Stimulated activated naive CD8-positive, alpha-beta T cell treated with anti-CD3 and anti-CD28 coated beads, Interleukin-15, amount 100 ng/mL, for 72 hours (primary cell): ENCODE data around the gene TBC1D4.

Experiments
- ATAC-seq: fragments of 150-1000 bp; cut with Tn5 transposase; 2 replicates; pipeline ENCODE4 v1.10.0; 2021; ENCODE audit warnings: mild to moderate bottlenecking, moderate library complexity
- DNase-seq, 2 donors: peaks; one replicate each; pipeline ENCODE4 v3.0.0; 2021 to 2022
- H3K27ac Mint-ChIP-seq, 2 donors: one replicate each; pipeline ENCODE4 v1.8.0; 2022; ENCODE audit warnings: mild to moderate bottlenecking in 2 of 2, mixed read lengths in 2 of 2, moderate library complexity in 2 of 2
- H3K27me3 Mint-ChIP-seq: one replicate; pipeline ENCODE4 v1.8.0; 2022; ENCODE audit warnings: mixed read lengths
- H3K4me1 Mint-ChIP-seq: one replicate; pipeline ENCODE4 v1.8.0; 2022; ENCODE audit warnings: mild to moderate bottlenecking, mixed read lengths
- H3K4me3 Mint-ChIP-seq, 2 donors: one replicate each; pipeline ENCODE4 v1.8.0; 2022; ENCODE audit warnings: mild to moderate bottlenecking in 2 of 2, mixed read lengths in 2 of 2, moderate library complexity in 1 of 2
- H3K9me3 Mint-ChIP-seq, 2 donors: one replicate each; pipeline ENCODE4 v1.8.0; 2022; ENCODE audit warnings: mixed read lengths in 2 of 2

Gene TBC1D4

DNA sequence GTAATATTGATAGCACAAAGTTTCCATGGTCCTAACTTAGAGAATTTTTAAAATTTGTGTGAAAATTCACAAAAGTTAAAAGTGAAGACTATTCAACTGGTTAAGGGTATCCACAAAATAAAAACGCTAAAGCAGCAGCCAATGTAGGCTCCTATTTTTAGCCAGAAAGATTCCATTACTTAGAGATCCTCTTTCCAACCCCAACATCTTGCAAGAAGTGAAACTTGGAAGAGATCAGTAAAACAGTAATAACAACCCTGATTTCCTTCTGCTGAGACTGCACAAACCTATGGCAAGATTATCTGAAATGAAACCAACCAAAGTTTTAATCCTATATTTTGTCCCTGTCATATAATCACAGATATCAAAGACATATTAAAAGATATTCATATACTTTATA, 8.5 kb downstream of the TBC1D4 start:
- Mint-ChIP-seq H3K27me3 (peaks cover 30% of the 10 kb centered on the region), H3K4me3 (no peak overlapping the region), H3K9me3 (no peaks in the 10 kb centered on the region), H3K4me1 (no peaks in the 10 kb centered on the region), H3K27ac (no peak overlapping the region)
- ATAC-seq (no peak), DNase-seq (no peak)

DNA sequence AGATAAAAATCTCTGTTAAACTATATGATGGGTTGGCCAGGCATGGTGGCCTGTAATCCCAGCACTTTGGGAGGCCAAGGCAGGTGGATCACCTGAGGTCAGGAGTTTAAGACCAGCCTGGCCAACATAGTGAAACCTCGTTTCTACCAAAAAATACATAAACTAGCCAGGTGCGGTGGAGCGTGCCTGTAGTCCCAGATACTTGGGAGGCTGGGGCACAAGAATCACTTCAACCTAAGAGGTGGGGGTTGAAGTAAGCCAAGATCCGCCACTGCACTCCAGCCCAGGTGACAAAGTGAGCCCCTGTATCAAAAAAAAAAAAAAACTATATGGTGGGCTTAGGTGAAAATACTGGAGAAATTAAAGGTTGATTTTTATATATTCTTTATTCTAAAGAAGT, 11.3 kb downstream of the TBC1D4 start:
- H3K27ac Mint-ChIP-seq = no peak overlapping the region
- H3K27me3 Mint-ChIP-seq = peaks cover 10% of the 10 kb centered on the region
- no peak for ATAC-seq
- no peaks in the 10 kb centered on the region for H3K9me3 Mint-ChIP-seq
- H3K4me1 Mint-ChIP-seq = no peaks in the 10 kb centered on the region
- DNase-seq = no peak
- no peak overlapping the region for H3K4me3 Mint-ChIP-seq

DNA sequence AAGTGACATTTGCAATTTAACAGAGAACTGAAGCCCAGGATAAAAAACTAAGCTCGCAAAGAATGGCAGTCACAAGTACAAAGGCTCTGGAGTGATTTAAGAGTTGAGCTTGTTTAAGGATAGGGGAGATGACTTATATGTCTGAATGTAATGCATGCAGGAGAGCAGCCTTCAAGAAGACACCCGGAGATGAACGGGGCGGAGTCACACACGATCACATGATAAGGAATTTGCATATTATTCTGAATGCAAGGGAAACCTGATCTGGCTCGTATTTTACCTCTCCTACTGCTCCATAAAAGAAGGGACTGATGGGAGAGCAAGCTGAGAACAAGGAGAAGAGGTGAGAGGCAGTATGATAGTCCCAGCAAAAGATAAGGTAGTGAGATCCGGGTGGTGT, 12.9 kb downstream of the TBC1D4 start:
- DNase-seq (no peak), ATAC-seq (no peak)
- Mint-ChIP-seq H3K4me3 (no peak overlapping the region), H3K4me1 (no peaks in the 10 kb centered on the region), H3K9me3 (no peaks in the 10 kb centered on the region), H3K27ac (no peak overlapping the region), H3K27me3 (peaks cover 10% of the 10 kb centered on the region)

DNA sequence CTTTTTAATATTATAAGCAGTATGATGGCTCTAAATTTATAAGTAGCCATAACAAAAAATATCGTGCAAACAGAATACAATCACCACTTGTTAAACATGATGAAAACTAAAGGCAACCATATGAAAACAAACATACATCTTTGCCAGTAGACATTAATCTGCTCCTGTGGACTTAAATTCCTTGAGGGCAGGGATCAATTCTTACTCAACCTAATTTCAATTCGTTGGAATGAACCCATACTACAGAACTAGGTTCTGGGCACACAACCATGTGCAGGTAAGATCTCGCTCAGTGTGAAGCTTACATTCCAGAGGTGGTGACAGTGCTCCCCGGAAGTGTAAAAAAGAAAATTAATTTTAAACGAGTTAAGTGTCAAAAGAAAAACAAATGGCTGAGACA, 13.4 kb downstream of the TBC1D4 start:
- Mint-ChIP-seq H3K4me1 (no peaks in the 10 kb centered on the region), H3K27ac (no peak overlapping the region), H3K9me3 (no peaks in the 10 kb centered on the region), H3K27me3 (peaks cover 10% of the 10 kb centered on the region), H3K4me3 (no peak overlapping the region)
- DNase-seq (no peak), ATAC-seq (no peak)

DNA sequence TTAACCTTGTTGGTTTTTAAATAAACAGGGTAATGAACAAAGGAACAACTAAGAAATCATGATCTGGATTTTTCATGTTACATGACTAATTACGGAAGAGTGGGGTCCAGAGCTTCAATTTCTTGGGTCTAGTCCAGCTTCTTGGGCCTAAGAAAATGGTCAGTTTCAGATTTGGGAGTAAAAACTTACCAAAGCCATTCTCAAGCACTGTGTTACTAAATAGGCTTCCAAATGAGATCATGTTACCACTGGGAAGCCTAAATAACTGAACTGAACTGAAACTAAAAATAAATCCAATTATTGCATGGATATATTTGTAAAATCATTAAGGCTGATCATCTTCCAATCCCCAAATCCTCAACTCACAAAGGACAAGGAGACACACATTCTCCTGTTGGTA, 13.9 kb downstream of the TBC1D4 start:
- no peak for DNase-seq
- Mint-ChIP-seq H3K4me3 (no peak overlapping the region), H3K27ac (no peak overlapping the region), H3K4me1 (no peaks in the 10 kb centered on the region), H3K27me3 (peaks cover 10% of the 10 kb centered on the region), H3K9me3 (no peaks in the 10 kb centered on the region)
- no peak for ATAC-seq

DNA sequence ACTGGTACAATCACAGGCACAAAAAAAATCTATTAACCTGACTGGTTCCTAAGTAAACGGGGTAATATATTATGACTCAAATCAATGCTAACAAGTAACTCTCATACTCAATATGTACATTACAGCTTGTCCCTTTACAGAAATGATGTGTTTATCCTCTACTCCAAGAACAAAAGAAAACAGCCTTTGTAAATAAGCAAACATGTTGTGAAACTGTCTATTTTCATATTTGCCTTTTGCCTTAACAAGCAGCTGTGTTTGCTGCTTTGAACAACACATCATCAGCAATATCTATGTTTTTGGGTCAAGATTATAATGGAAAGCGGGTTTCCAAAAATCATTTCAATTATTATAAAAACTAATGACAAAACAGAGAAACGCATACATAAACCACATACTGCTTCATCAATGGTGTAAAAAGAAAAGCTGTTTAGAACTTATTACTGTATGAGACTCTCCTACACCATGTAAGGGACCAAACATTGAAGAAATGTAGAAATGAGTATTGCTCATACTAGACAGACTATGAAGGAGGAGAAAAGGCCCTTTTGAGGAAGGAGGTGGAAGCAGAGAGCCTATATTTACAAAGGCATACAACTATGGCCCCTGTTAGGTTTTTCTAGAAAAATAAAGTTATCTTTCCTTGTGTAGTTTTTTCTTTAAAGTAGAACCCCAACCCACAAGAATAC, 14.8 kb downstream of the TBC1D4 start:
- H3K4me3 Mint-ChIP-seq = no peak overlapping the region
- ATAC-seq = no peak
- H3K9me3 Mint-ChIP-seq = no peaks in the 10 kb centered on the region
- H3K4me1 Mint-ChIP-seq = no peaks in the 10 kb centered on the region
- DNase-seq = no peak
- no peak overlapping the region for H3K27ac Mint-ChIP-seq
- peaks cover 10% of the 10 kb centered on the region for H3K27me3 Mint-ChIP-seq

DNA sequence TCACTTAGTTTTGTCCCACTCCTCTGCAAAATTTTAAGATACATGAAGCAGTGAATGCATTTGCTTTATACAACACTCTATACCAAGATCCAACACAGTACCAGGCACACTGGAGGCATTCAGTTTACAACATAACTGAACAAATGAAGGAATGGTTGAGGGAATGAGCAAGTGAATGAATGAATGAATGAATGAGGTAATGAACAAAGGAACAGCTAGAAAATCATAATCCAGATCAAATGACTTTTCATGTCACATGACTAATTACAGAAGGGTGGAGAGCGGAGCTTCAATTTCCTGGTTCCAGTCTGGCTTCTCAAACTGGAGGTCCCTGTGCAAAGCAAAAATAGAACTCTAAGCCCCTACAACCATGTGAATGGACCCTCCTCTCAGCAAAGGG, 16.7 kb downstream of the TBC1D4 start:
- H3K27me3 Mint-ChIP-seq = peaks cover 10% of the 10 kb centered on the region
- H3K4me1 Mint-ChIP-seq = no peaks in the 10 kb centered on the region
- H3K27ac Mint-ChIP-seq = no peak overlapping the region
- no peak overlapping the region for H3K4me3 Mint-ChIP-seq
- DNase-seq = no peak
- no peaks in the 10 kb centered on the region for H3K9me3 Mint-ChIP-seq
- no peak for ATAC-seq

DNA sequence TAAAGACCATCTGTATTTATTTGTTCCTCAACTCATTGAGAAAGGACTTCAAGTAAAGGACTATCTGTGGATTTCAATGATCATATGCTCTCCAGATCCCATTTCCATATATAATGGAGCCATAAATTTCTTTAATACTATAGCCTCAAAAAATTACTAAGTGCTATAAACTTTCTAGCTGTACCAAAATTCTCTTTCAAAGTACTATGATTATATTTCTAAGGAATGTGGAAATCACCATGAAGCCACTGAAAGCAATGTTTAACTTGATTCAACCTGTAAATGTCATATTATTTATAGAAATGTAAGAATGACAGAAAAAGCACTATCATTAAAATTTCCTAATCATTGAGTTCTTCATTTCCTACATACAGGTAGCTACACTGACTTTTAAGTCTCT, 20.7 kb downstream of the TBC1D4 start:
- DNase-seq (no peak), ATAC-seq (no peak)
- Mint-ChIP-seq H3K4me1 (no peaks in the 10 kb centered on the region), H3K27ac (no peak overlapping the region), H3K9me3 (no peaks in the 10 kb centered on the region), H3K4me3 (no peak overlapping the region), H3K27me3 (no peaks in the 10 kb centered on the region)

DNA sequence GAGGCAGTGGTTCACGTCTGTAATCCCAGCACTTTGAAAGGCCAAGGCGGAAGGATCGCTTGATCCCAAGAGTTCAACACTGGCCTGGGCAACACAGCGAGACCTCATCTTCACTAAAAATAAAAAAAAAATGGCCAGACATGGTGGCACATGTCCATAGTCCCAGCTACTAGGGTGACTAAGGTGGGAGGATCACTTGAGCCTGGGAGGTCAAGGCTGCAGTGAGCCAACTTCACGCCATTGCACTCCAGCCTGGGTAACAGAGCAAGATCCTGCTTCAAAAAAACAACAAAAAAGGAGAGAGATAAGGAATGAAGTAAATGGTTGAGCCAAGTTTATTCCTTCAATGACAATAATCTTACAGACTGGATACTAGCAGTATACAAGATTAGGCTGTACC, 21.3 kb downstream of the TBC1D4 start:
- no peaks in the 10 kb centered on the region for H3K27me3 Mint-ChIP-seq
- DNase-seq (no peak), ATAC-seq (no peak)
- no peaks in the 10 kb centered on the region for H3K9me3 Mint-ChIP-seq
- H3K27ac Mint-ChIP-seq = no peak overlapping the region
- H3K4me1 Mint-ChIP-seq = no peaks in the 10 kb centered on the region
- H3K4me3 Mint-ChIP-seq = no peak overlapping the region

DNA sequence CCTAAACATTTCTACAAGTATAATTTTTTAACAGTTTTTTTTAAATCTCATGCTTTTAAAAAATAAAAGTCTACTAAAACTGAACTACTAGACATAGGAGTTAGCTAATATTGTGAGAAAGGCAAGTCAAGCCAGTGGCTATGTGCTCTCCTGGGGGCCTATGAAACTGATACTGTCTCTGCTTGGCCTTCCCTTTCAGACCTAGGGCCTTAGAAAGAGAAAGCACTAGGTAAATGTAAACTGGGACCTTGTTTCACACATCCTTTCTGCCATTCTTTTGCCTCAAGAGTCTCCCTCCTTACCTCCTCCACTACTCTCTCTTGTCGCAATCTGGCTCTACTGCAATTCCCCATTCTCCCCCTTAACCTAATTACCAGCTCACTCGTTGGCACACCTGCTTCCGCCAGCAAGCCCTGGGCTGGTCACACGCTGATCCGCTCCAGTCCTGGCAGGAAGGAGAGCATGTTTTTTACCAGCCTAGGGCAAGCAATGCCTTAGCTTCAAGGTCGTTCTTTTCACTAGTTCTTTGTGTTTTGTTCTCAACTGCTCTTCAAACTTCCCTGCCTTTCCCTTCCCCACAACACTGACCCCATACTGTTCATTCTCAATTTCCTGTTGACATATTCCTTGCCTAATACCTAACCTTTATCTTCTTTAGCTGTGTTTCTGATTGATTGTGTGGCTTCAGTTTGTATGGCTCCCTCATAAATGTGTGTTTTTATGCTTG, 23.1 kb downstream of the TBC1D4 start:
- H3K4me1 Mint-ChIP-seq = no peaks in the 10 kb centered on the region
- H3K4me3 Mint-ChIP-seq = no peak overlapping the region
- H3K27me3 Mint-ChIP-seq = no peaks in the 10 kb centered on the region
- no peaks in the 10 kb centered on the region for H3K9me3 Mint-ChIP-seq
- ATAC-seq = no peak
- no peak for DNase-seq
- H3K27ac Mint-ChIP-seq = no peak overlapping the region

DNA sequence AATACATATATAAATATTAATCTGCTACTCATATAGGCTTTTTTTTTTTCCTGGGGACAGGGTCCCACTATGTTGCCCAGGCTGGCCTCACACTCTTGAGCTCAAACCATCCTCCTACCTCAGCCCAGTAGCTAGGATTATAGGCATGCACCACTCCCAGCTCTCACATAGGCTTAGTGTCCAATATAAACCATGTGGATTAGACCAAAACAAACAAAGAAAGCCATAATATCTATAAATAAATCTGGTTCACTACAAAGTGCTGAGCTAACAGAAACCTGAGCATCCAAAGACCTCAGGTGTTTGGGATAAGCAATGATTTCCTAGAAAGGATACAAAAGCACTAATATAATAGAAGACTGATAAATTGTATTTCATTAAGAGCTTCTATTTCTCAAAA, 26.0 kb downstream of the TBC1D4 start:
- ATAC-seq (no peak), DNase-seq (no peak)
- Mint-ChIP-seq H3K27ac (no peak overlapping the region), H3K4me1 (no peaks in the 10 kb centered on the region), H3K4me3 (no peak overlapping the region), H3K27me3 (no peaks in the 10 kb centered on the region), H3K9me3 (no peaks in the 10 kb centered on the region)

DNA sequence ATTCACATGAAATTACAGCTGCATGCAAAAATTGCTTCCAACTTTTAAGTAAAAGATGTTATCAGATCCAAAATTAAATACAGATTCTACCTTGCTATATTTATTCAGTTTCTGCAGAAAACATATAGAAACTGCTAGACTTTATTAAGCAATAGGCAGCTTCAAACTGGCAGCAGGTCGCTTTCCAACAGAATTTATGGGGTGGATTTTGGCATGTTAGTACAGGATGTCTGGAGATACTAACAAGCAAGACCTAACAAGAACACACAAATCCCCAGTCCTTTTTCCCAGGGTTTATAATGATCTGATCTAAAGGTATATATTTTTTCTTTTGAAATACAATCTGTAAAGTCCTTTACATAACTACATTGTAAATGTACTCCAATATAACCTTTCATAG, 27.5 kb downstream of the TBC1D4 start:
- no peak for ATAC-seq
- H3K4me3 Mint-ChIP-seq = no peak overlapping the region
- H3K27me3 Mint-ChIP-seq = no peaks in the 10 kb centered on the region
- no peak for DNase-seq
- H3K27ac Mint-ChIP-seq = no peak overlapping the region
- no peaks in the 10 kb centered on the region for H3K4me1 Mint-ChIP-seq
- no peaks in the 10 kb centered on the region for H3K9me3 Mint-ChIP-seq

DNA sequence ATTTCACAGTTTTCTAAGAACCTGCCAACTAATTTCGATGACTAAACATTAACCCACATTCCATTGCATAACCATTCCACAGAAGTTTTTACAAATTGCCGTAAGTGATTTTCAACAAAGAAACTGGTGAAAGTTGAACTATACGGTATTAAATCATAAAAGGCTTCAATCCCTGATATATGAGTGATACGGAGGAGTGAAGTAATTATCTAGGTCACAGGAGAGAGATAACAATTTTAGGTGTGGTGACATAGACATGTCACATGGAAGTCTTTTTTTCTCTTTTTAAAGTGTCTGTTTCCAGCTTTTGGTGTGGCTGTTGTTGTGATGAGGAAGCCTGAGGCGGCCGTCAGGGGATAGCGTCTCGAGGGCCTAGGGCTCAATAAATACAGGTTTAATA, 29.4 kb downstream of the TBC1D4 start:
- Mint-ChIP-seq H3K4me3 (no peak overlapping the region), H3K9me3 (no peaks in the 10 kb centered on the region), H3K4me1 (no peaks in the 10 kb centered on the region), H3K27ac (no peak overlapping the region), H3K27me3 (no peaks in the 10 kb centered on the region)
- DNase-seq (no peak), ATAC-seq (no peak)

DNA sequence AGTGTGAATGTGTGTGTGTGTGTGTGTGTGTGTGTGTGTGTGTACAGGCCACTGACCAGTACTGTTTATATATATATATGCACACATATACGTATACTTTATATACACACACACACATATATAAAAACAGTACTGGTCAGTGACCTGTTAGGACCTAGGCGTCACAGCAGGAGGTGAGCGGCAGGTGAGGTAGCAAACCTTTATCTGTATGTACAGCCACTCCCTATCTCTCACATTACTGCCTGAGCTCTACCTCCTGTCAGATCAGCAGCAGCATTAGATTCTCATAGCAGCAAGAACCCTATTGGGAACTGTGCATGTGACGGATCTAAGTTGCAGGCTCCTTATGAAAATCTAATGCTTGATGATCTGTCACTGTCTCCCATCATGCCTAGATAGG, 34.5 kb downstream of the TBC1D4 start:
- peaks cover 11% of the 10 kb centered on the region for H3K27me3 Mint-ChIP-seq
- H3K4me1 Mint-ChIP-seq = no peaks in the 10 kb centered on the region
- H3K4me3 Mint-ChIP-seq = no peak overlapping the region
- H3K27ac Mint-ChIP-seq = no peak overlapping the region
- no peak for ATAC-seq
- no peak for DNase-seq
- H3K9me3 Mint-ChIP-seq = no peaks in the 10 kb centered on the region

DNA sequence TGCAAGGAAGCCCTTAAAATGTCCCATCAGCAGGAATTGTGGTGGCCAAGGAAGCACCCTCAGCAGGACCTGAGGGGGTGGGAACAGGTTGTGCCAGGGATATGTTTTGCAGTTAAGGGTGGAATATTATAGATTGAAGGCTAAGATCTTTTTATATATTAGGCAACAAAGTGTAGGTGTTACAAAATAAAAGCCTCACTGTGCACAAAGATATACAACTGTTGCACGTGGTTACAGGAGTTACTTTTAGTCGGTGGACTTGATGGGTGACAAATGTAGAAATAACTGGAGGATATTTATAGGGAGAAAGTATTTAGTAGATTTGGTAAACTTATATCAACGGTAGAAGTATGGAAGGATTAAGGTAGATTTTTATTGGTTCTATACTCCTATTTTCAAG, 35.1 kb downstream of the TBC1D4 start:
- H3K9me3 Mint-ChIP-seq = no peaks in the 10 kb centered on the region
- H3K27me3 Mint-ChIP-seq = peaks cover 11% of the 10 kb centered on the region
- H3K4me1 Mint-ChIP-seq = no peaks in the 10 kb centered on the region
- H3K4me3 Mint-ChIP-seq = no peak overlapping the region
- DNase-seq (no peak), ATAC-seq (no peak)
- H3K27ac Mint-ChIP-seq = no peak overlapping the region

DNA sequence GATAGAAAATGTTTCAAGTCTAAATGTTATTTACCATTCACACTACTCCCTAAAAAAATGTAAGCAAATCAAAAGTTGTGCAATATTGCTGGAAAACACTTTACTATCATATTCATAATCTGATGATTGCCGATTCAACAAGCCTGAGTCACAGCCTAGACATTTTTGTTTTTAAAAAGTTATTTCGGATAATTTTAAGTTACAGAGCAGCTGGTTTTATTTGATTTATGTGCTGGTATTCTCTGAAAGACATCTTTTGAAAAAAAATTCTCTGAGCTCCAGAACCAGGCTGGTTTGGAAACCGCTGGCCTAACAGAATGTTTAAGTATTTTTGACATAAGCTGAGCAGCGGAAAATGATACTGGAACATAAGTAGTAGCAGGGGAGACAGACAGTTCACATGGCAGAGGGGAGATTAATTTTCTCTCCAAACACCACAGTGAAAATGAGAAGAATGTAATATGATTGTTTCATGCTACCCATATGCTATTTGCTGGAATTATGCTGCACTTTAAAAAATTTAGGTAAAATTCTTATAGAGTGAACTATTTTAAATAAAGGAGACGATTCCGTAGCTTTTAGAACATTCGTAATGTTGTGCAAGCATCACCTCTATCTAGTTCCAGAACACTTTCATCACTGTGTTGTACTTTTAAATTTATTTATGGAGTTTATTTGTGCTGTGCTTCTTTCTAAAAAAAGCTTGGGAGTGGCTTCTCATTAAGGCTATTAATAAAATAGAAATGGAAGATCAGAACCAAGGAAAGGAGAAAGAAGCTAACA, 36.1 kb downstream of the TBC1D4 start:
- Mint-ChIP-seq H3K4me3 (no peak overlapping the region), H3K27ac (no peak overlapping the region), H3K27me3 (peaks cover 11% of the 10 kb centered on the region), H3K9me3 (no peaks in the 10 kb centered on the region), H3K4me1 (no peaks in the 10 kb centered on the region)
- DNase-seq = no peak
- ATAC-seq = no peak
